Breast epithelium (tissue), 3 donors: ENCODE results near the gene GSC.

Experiments
- CTCF ChIP-seq, 3 donors: fragments of 450-650 bp; IDR thresholded peaks; one replicate each; pipeline ENCODE4 v1.5.1; 2016 to 2017; ENCODE audit warnings: antibody characterized with exemption in 3 of 3, mild to moderate bottlenecking in 3 of 3, moderate library complexity in 3 of 3
- POLR2A ChIP-seq: fragments of 450-650 bp; IDR thresholded peaks from one replicate; pipeline ENCODE4 v1.6.1; 2016; ENCODE audit warnings: antibody characterized with exemption, mild to moderate bottlenecking, moderate library complexity

- TF ChIP-seq CTCF (IDR thresholded peaks at IDR 0.05) (no peak), POLR2A (no peak)
Measured at GRCh38 chr14:94746131-94746530, 23.8 kb downstream of the GSC start.
